Stomach (tissue), 9 donors: ENCODE results near the gene FANK1. TPM values are rescaled to one million over a fixed set of nuclear protein-coding genes. Genes with fewer than 3 reads are reported as not detected.

ENCODE experiments used
- DNase-seq, 2 donors: peaks; one replicate each; pipeline versions ENCODE4 v3.0.0 to v3.0.0-alpha.2; 2013 to 2019
- H3K27ac ChIP-seq, 5 donors: fragments of 200-600 bp in 4 of 5; sonication (generic) in 4 of 5; one replicate each; pipeline ENCODE4 v1.5.1; 2013 to 2019; ENCODE audit warnings: mild to moderate bottlenecking in 1 of 5, moderate library complexity in 1 of 5
- H3K27me3 ChIP-seq, 3 donors: fragments of 200-600 bp; sonication (generic); one replicate each; pipeline ENCODE4 v1.5.1; 2017 to 2019; ENCODE audit warnings: mixed run types in 1 of 3
- H3K36me3 ChIP-seq, 4 donors: fragments of 200-600 bp; sonication (generic); 1 replicate in 3 of 4; 2 replicates in 1 of 4; pipeline ENCODE4 v1.5.1; 2016 to 2019
- H3K4me1 ChIP-seq, 4 donors: fragments of 200-600 bp; sonication (generic); one replicate each; pipeline ENCODE4 v1.5.1; 2016 to 2019
- H3K4me3 ChIP-seq, 4 donors: fragments of 200-600 bp; sonication (generic) in 3 of 4; one replicate each; pipeline ENCODE4 v1.5.1; 2016 to 2019; ENCODE audit warnings: mild to moderate bottlenecking in 1 of 4
- H3K9me3 ChIP-seq, 4 donors: fragments of 200-600 bp; sonication (generic); one replicate each; pipeline ENCODE4 v1.5.1; 2016 to 2019
- EP300 ChIP-seq: sonication (generic); formaldehyde crosslinking; IDR thresholded peaks from one replicate; pipeline ENCODE4 v1.6.1; 2017; ENCODE audit warnings: antibody characterized with exemption
- POLR2A ChIP-seq, 4 donors: fragments of 450-650 bp; IDR thresholded peaks; one replicate each; pipeline ENCODE4 v1.6.1; 2016; ENCODE audit warnings: antibody characterized with exemption in 4 of 4, control low read depth in 2 of 4, mild to moderate bottlenecking in 1 of 4, moderate library complexity in 1 of 4
- POLR2AphosphoS5 ChIP-seq, 3 donors: sonication (generic); formaldehyde crosslinking; IDR thresholded peaks; one replicate each; pipeline ENCODE4 v1.6.1; 2016; ENCODE audit warnings: antibody characterized with exemption in 3 of 3
- WGBS, 5 donors: extraction: QIAGEN DNeasy Blood & Tissue Kit in 3 of 5; methylation state at CpG; one replicate each; pipeline versions ENCODE4 v1.1.5 to v1.1.7; 2013 to 2018; 5-methylcytosine and 5-hydroxymethylcytosine counted together
- intact Hi-C: fragments of 100-400 bp; cut with DNase I; formaldehyde crosslinking; loops from one replicate; pipeline ENCODE4 v1.15.1; 2023; ENCODE audit warnings: low total_unique reads
- polyA plus RNA-seq, 3 donors: library from polyadenylated mRNA; stranded (reverse); fragments of 200-250 nt; gene quantifications; one replicate each; pipeline ENCODE4 v1.2.3, GENCODE V29; 2013
- small RNA-seq, 4 donors: library from RNA; depleted of rRNA; stranded (forward); fragments of <200 nt; gene quantifications; one replicate each; pipeline ENCODE3, GENCODE V24; 2016
- total RNA-seq, 5 donors: library from RNA; depleted of rRNA; stranded (reverse); fragments of >200 nt; gene quantifications; one replicate each; pipeline versions ENCODE4 v1.1.0 to v1.2.3, GENCODE V29; 2014 to 2016
- TF ChIP-seq, protein P1 (sequence below), 7 experiments: fragments of 450-650 bp in 4 of 7; fragments of 200-600 bp in 3 of 7; sonication (generic) in 3 of 7; IDR thresholded peaks; one replicate each; pipeline ENCODE4 v1.5.1; 2016 to 2019; ENCODE audit warnings: antibody characterized with exemption in 7 of 7, control low read depth in 2 of 7, mild to moderate bottlenecking in 1 of 7
- donor health status: healthy with polysubstance abuse.
- donor health status: Bipolar disorder and iron deficiency.
- donor health status: healthy.

The FANK1 gene
- total and polyA plus RNA-seq, 8 donors: 1.6 to 13.3 (median 6.4) TPM

DNA sequence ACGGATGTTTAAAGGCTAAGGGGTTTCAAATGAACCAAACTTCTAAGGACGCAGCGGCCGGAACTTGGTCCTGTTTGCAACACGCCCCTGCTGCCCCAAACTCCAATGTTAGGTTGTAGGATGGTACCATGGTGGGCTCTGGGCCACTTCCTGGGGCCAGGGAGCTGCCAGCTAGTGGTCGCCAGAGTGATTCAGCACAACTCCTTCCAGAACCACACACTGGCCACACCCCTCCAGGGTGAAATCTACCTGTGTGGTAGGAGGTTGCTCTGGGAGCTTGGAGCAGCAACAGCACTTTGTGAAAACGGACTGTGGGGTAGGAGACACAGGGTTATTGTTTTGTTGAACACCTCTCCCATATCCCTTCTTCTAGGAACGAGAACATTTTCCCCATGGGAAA lies 161.1 kb downstream of the FANK1 start:
- 77 to 85% (median 79%) methylated on average over 8 of the region's 8 CpGs for whole genome bisulfite sequencing, 5 donors
- DNase-seq: no peak
- H3K27ac ChIP-seq: no peak overlapping the region
- intact Hi-C loops: no loop called here
- peaks cover 0 to 4% (median 0%) of the 10 kb centered on the region in 4 donors for H3K9me3 ChIP-seq
- peaks cover 0 to 4% (median 0%) of the 10 kb centered on the region in 4 donors for H3K4me1 ChIP-seq
- peaks cover 0 to 29% (median 0%) of the 10 kb centered on the region in 3 donors for H3K27me3 ChIP-seq
- H3K36me3 ChIP-seq: no peaks in the 10 kb centered on the region
- TF ChIP-seq POLR2AphosphoS5 (IDR thresholded peaks at IDR 0.05): no peak
- no peak for TF ChIP-seq POLR2A (IDR thresholded peaks at IDR 0.05)
- TF ChIP-seq, protein P1, sequence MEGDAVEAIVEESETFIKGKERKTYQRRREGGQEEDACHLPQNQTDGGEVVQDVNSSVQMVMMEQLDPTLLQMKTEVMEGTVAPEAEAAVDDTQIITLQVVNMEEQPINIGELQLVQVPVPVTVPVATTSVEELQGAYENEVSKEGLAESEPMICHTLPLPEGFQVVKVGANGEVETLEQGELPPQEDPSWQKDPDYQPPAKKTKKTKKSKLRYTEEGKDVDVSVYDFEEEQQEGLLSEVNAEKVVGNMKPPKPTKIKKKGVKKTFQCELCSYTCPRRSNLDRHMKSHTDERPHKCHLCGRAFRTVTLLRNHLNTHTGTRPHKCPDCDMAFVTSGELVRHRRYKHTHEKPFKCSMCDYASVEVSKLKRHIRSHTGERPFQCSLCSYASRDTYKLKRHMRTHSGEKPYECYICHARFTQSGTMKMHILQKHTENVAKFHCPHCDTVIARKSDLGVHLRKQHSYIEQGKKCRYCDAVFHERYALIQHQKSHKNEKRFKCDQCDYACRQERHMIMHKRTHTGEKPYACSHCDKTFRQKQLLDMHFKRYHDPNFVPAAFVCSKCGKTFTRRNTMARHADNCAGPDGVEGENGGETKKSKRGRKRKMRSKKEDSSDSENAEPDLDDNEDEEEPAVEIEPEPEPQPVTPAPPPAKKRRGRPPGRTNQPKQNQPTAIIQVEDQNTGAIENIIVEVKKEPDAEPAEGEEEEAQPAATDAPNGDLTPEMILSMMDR (IDR thresholded peaks at IDR 0.05): no peak
- no peak for TF ChIP-seq EP300
- H3K4me3 ChIP-seq: no peak overlapping the region

DNA sequence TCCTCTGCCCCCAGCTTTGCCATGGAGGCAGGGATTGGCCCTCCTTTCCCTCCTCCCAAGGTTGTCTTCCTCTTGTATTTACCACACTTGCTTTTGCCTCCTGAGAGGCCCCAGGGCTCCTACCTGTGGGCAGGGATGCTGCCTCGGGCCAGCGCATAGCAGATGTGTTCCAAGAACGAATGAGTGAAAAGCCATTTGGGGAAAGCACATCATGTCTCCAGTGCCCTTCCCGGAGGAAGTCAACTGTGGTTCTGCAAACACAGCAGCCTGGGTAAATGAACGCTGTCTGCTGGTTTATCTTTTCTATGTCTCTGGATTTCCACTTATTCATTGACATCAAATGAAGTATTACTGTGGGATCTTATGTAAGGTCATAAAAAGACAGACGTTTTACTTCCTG lies 161.7 kb downstream of the FANK1 start:
- Histone ChIP-seq H3K4me1 (peaks cover 0 to 9% (median 0%) of the 10 kb centered on the region in 4 donors), H3K27ac (no peak overlapping the region), H3K36me3 (no peaks in the 10 kb centered on the region), H3K9me3 (peaks cover 0 to 4% (median 0%) of the 10 kb centered on the region in 4 donors), H3K4me3 (no peak overlapping the region), H3K27me3 (peaks cover 0 to 29% (median 0%) of the 10 kb centered on the region in 3 donors)
- WGBS, 5 donors: 46 to 48% (median 47%) methylated on average over 6 of the region's 6 CpGs
- TF ChIP-seq, protein P1 (IDR thresholded peaks at IDR 0.05): no peak
- TF ChIP-seq POLR2AphosphoS5 (IDR thresholded peaks at IDR 0.05): no peak
- TF ChIP-seq POLR2A (IDR thresholded peaks at IDR 0.05): no peak
- no peak for TF ChIP-seq EP300
- no peak for DNase-seq
- intact Hi-C loops: no loop called here

DNA sequence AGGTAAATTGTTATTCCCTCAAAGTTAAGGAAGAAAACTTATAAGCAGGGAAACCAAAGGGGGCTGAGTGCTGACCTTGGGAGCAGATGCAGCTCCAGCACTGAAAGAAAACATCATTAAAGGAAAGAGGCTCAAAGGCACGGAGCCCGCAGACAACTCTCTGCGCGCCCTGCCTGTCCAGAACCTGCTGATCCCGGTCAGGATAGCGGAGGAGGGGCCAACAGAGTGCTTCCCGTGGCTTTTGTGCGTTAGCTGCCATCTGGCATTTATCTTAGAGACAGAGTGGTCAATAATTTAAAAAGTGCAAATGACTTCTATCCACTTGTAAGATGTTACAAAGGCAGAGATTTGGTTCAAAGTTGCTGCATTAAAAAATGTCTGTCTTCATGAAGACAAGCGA lies 162.1 kb downstream of the FANK1 start:
- TF ChIP-seq POLR2A (IDR thresholded peaks at IDR 0.05): no peak
- TF ChIP-seq, protein P1 (IDR thresholded peaks at IDR 0.05): no peak
- TF ChIP-seq EP300: no peak
- Histone ChIP-seq H3K27me3 (peaks cover 0 to 29% (median 0%) of the 10 kb centered on the region in 3 donors), H3K9me3 (peaks cover 0 to 4% (median 0%) of the 10 kb centered on the region in 4 donors), H3K4me1 (peaks cover 0 to 10% (median 0%) of the 10 kb centered on the region in 4 donors), H3K36me3 (no peaks in the 10 kb centered on the region), H3K4me3 (no peak overlapping the region), H3K27ac (no peak overlapping the region)
- intact Hi-C loops: no loop called here
- WGBS, 5 donors: 24 to 41% (median 30%) methylated on average over 9 of the region's 9 CpGs
- peak in 1 of 2 donors; percentile 27 for DNase-seq

Small RNAs within 50 kb of the gene (small RNA-seq; reads per million reads assigned to genes)
- gene GNG10P1: 0 reads per million in 4 donors
- 0 reads per million in 4 donors for gene RF00017
- 0 reads per million in 4 donors for gene RNU2-42P

Other genes with a start within 250 kb of the FANK1 start
- not detected for gene TEX36, start 213.4 kb upstream of the FANK1 start, total RNA-seq
- gene TEX36, start 213.4 kb upstream of the FANK1 start, polyA plus RNA-seq: not detected
- 10 to 100 TPM; 14.0 to 41.5 (median 17.4) TPM for gene EDRF1, start 176.9 kb upstream of the FANK1 start, total RNA-seq
- gene EDRF1, start 176.9 kb upstream of the FANK1 start, polyA plus RNA-seq: 10 to 100 TPM in 1 of 3 donors, 1 to 10 TPM in 2; 5.5 to 14.2 (median 5.8) TPM
- gene MMP21, start 120.7 kb upstream of the FANK1 start, total RNA-seq: under 1 TPM in 1 of 5 donors, not detected in 4; 0.45 TPM
- not detected for gene MMP21, start 120.7 kb upstream of the FANK1 start, polyA plus RNA-seq
- 10 to 100 TPM in 4 of 5 donors, 1 to 10 TPM in 1; 8.2 to 39.8 (median 17.4) TPM for gene UROS, start 73.3 kb upstream of the FANK1 start, total RNA-seq
- gene UROS, start 73.3 kb upstream of the FANK1 start, polyA plus RNA-seq: 10 to 100 TPM; 27.4 to 60.9 (median 41.5) TPM
- gene BCCIP, start 73.0 kb upstream of the FANK1 start, total RNA-seq: 10 to 100 TPM in 2 of 5 donors, 1 to 10 TPM in 3; 4.1 to 53.0 (median 6.7) TPM
- gene BCCIP, start 73.0 kb upstream of the FANK1 start, polyA plus RNA-seq: 10 to 100 TPM; 60.4 to 75.2 (median 67.5) TPM
- 10 to 100 TPM; 24.5 to 70.1 (median 63.3) TPM for gene DHX32, start 15.3 kb upstream of the FANK1 start, total RNA-seq
- gene DHX32, start 15.3 kb upstream of the FANK1 start, polyA plus RNA-seq: 10 to 100 TPM; 23.7 to 40.0 (median 25.8) TPM